ENCODE results near the gene TMEFF2. TPM values are rescaled to one million over a fixed set of nuclear protein-coding genes. Genes with fewer than 3 reads are reported as not detected.

The TMEFF2 gene
- total and polyA plus RNA-seq, 3 experiments from 2014 or later, result not detected

- H3K4me3 ChIP-seq (ENCODE audit: low read length), result no peak overlapping the region
- no peaks in the 10 kb centered on the region for H3K9me3 ChIP-seq (ENCODE audit: low read length)
These were observed 20.6 kb upstream of the TMEFF2 start for GRCh38 chr2:192215096-192215877.

DNA sequence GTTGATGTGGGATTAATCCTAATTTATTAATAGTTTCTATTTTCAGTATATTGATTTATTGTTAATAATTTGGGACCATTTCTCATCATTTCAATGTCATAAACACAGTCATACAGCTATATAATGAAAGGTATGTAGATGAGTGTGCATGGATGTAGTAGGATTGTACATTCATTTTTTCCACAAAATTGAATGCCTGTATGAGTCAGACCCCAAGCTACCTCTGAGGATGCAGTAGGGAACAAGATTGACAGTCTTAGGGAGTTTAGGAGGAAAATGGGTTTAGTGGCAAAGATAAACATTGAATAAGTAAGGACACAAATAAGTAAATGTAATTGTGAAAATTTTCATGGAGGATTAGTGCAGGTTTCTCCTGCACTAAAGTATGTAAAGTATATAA, 14.1 kb upstream of the TMEFF2 start:
- H3K27ac ChIP-seq (ENCODE audit: low read depth, low read length), result no peak overlapping the region
- peaks cover 0 to 10% of the 10 kb centered on the region in 2 donors for H3K27me3 Mint-ChIP-seq
- H3K36me3 ChIP-seq (ENCODE audit: insufficient read depth, low read length), result no peaks in the 10 kb centered on the region
- H3K4me1 Mint-ChIP-seq, result no peaks in the 10 kb centered on the region
- H3K4me3 ChIP-seq (ENCODE audit: low read length), result no peak overlapping the region
- H3K9me3 ChIP-seq (ENCODE audit: low read length), result no peaks in the 10 kb centered on the region
- no peak overlapping the region for H3K4me3 Mint-ChIP-seq
- H3K27me3 ChIP-seq (ENCODE audit: insufficient read depth, low read length, poor library complexity, severe bottlenecking), result no peaks in the 10 kb centered on the region
- H3K36me3 Mint-ChIP-seq, result no peaks in the 10 kb centered on the region
- CTCF ChIA-PET, result interaction anchor here (0.9 kb wide), 1 partner anchor 10 kb away, joined by 3 read pairs; no protein-coding TSS in a partner anchor
- H3K27ac Mint-ChIP-seq, result no peak overlapping the region
- no peak for DNase-seq
- H3K9me3 Mint-ChIP-seq, result peaks cover 0 to 6% (median 0%) of the 10 kb centered on the region in 5 donors
- POLR2A ChIA-PET, result no interaction called here
- no peaks in the 10 kb centered on the region for H3K4me1 ChIP-seq (ENCODE audit: insufficient read depth, low read length)

More at GRCh38 chr2:192215096-192215877, 20.6 kb upstream of the TMEFF2 start:
- CTCF ChIA-PET, result no interaction called here
- Mint-ChIP-seq H3K27me3 (peaks cover 0 to 3% of the 10 kb centered on the region in 2 donors), H3K27ac (no peak overlapping the region), H3K9me3 (peaks cover 0 to 6% (median 0%) of the 10 kb centered on the region in 5 donors), H3K36me3 (no peaks in the 10 kb centered on the region), H3K4me1 (no peaks in the 10 kb centered on the region), H3K4me3 (no peak overlapping the region)
- POLR2A ChIA-PET, result no interaction called here
- Histone ChIP-seq H3K4me1 (ENCODE audit: insufficient read depth, low read length) (no peaks in the 10 kb centered on the region), H3K27me3 (ENCODE audit: insufficient read depth, low read length, poor library complexity, severe bottlenecking) (no peaks in the 10 kb centered on the region), H3K27ac (ENCODE audit: low read depth, low read length) (no peak overlapping the region), H3K36me3 (ENCODE audit: insufficient read depth, low read length) (no peaks in the 10 kb centered on the region)
- no peak for DNase-seq

GRCh38 chr2:192206399-192206798, 11.7 kb upstream of the TMEFF2 start:
- no peak overlapping the region for H3K27ac ChIP-seq (ENCODE audit: low read depth, low read length)
- H3K9me3 ChIP-seq (ENCODE audit: low read length), result no peaks in the 10 kb centered on the region
- no peaks in the 10 kb centered on the region for H3K4me1 ChIP-seq (ENCODE audit: insufficient read depth, low read length)
- H3K27me3 ChIP-seq (ENCODE audit: insufficient read depth, low read length, poor library complexity, severe bottlenecking), result no peaks in the 10 kb centered on the region
- ChIA-PET POLR2A (no interaction called here), CTCF (no interaction called here)
- Mint-ChIP-seq H3K4me3 (no peak overlapping the region), H3K36me3 (no peaks in the 10 kb centered on the region), H3K4me1 (no peaks in the 10 kb centered on the region), H3K27me3 (peaks cover 4 to 19% of the 10 kb centered on the region in 2 donors), H3K9me3 (peaks cover 0 to 2% (median 0%) of the 10 kb centered on the region in 5 donors), H3K27ac (no peak overlapping the region)
- no peak overlapping the region for H3K4me3 ChIP-seq (ENCODE audit: low read length)
- H3K36me3 ChIP-seq (ENCODE audit: insufficient read depth, low read length), result no peaks in the 10 kb centered on the region
- no peak for DNase-seq

DNA sequence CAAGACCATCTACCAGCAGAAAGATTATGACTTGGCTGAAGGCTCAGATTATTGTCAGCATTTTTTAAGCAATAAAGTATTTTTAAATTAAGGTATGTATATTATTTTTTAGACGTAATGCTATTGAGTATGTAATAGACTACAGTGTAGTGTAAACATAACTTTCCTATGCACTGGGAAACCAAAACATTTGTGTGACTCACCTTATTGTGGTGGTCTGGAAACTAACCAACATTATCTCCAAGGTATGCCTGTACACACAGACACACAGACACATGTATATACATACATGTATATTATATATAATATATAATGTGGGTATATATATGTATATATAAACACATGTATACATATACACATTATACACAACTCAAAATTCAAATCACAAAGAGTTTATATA, 9.1 kb upstream of the TMEFF2 start:
- no peaks in the 10 kb centered on the region for H3K4me1 ChIP-seq (ENCODE audit: insufficient read depth, low read length)
- Mint-ChIP-seq H3K4me3 (no peak overlapping the region), H3K27ac (no peak overlapping the region), H3K36me3 (no peaks in the 10 kb centered on the region), H3K9me3 (no peaks in the 10 kb centered on the region), H3K27me3 (peaks cover 4 to 31% of the 10 kb centered on the region in 2 donors), H3K4me1 (no peaks in the 10 kb centered on the region)
- no peak overlapping the region for H3K4me3 ChIP-seq (ENCODE audit: low read length)
- H3K9me3 ChIP-seq (ENCODE audit: low read length), result no peaks in the 10 kb centered on the region
- no peaks in the 10 kb centered on the region for H3K27me3 ChIP-seq (ENCODE audit: insufficient read depth, low read length, poor library complexity, severe bottlenecking)
- H3K36me3 ChIP-seq (ENCODE audit: insufficient read depth, low read length), result no peaks in the 10 kb centered on the region
- H3K27ac ChIP-seq (ENCODE audit: low read depth, low read length), result no peak overlapping the region
- POLR2A ChIA-PET, result no interaction called here
- DNase-seq, result no peak
- CTCF ChIA-PET, result no interaction called here

DNA sequence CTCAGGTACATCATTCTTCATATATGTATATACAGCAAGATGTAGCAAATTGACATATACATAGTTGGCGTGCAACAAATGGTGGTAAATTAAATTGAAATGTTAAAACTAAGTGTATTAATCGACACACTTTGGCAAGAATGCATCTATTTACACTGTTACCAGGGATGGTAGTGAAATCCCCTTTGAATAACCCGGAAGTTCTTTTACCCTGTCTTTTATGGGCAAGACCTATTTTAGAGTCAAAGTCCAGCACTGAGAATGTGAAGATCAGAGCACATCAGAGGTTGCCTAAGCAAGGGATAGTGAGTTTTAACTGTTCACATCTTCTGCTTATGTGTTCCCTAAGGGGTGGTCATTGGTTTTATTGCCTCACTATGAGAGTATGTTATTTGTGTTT, 7.6 kb upstream of the TMEFF2 start:
- H3K36me3 ChIP-seq (ENCODE audit: insufficient read depth, low read length), result no peaks in the 10 kb centered on the region
- Mint-ChIP-seq H3K27me3 (peaks cover 6 to 40% of the 10 kb centered on the region in 2 donors), H3K4me1 (no peaks in the 10 kb centered on the region), H3K27ac (no peak overlapping the region), H3K36me3 (no peaks in the 10 kb centered on the region), H3K9me3 (no peaks in the 10 kb centered on the region), H3K4me3 (no peak overlapping the region)
- no peak overlapping the region for H3K27ac ChIP-seq (ENCODE audit: low read depth, low read length)
- H3K9me3 ChIP-seq (ENCODE audit: low read length), result no peaks in the 10 kb centered on the region
- POLR2A ChIA-PET, result no interaction called here
- H3K4me1 ChIP-seq (ENCODE audit: insufficient read depth, low read length), result no peaks in the 10 kb centered on the region
- no peaks in the 10 kb centered on the region for H3K27me3 ChIP-seq (ENCODE audit: insufficient read depth, low read length, poor library complexity, severe bottlenecking)
- no peak overlapping the region for H3K4me3 ChIP-seq (ENCODE audit: low read length)
- no peak for DNase-seq
- CTCF ChIA-PET, result no interaction called here

DNA sequence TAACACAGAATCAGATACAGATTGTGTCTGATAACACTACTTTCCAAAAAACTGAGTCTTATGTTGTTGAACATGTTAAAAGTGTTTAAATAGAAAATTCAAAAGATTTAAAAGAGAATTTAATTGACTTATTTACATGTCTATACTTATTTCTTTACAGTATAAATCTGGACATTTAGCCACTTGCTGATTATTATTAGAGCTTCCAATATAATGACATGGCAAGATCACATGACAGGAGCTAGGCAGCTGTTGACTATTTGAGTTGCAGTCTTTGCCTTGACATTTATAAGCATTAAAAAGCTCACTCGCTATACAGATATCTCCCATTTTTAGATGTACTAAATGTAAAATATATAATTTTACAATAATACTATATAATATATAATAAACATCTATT, 6.4 kb upstream of the TMEFF2 start:
- ChIA-PET CTCF (no interaction called here), POLR2A (no interaction called here)
- Mint-ChIP-seq H3K9me3 (peaks cover 0 to 2% (median 0%) of the 10 kb centered on the region in 5 donors), H3K4me1 (peaks cover 8% of the 10 kb centered on the region in 3 donors), H3K27me3 (peaks cover 15 to 49% of the 10 kb centered on the region in 2 donors), H3K27ac (no peak overlapping the region), H3K4me3 (no peak overlapping the region), H3K36me3 (no peaks in the 10 kb centered on the region)
- Histone ChIP-seq H3K27ac (ENCODE audit: low read depth, low read length) (no peak overlapping the region), H3K4me1 (ENCODE audit: insufficient read depth, low read length) (peaks cover 6% of the 10 kb centered on the region), H3K9me3 (ENCODE audit: low read length) (no peaks in the 10 kb centered on the region), H3K4me3 (ENCODE audit: low read length) (no peak overlapping the region), H3K27me3 (ENCODE audit: insufficient read depth, low read length, poor library complexity, severe bottlenecking) (peaks cover 8% of the 10 kb centered on the region), H3K36me3 (ENCODE audit: insufficient read depth, low read length) (no peaks in the 10 kb centered on the region)
- no peak for DNase-seq

- H3K4me3 Mint-ChIP-seq, result no peak overlapping the region
- H3K27me3 Mint-ChIP-seq, result peaks cover 36 to 72% of the 10 kb centered on the region in 2 donors
- no peaks in the 10 kb centered on the region for H3K36me3 ChIP-seq (ENCODE audit: insufficient read depth, low read length)
These were observed 2.6 kb upstream of the TMEFF2 start for GRCh38 chr2:192197357-192197756.

GRCh38 chr2:192196421-192197194, 1.9 kb upstream of the TMEFF2 start:
- Mint-ChIP-seq H3K9me3 (peaks cover 0 to 2% (median 0%) of the 10 kb centered on the region in 5 donors), H3K4me3 (peak overlapping the region; percentile 58 to 85 (median 76)), H3K27ac (peak overlapping the region in 1 of 8 donors; percentile 2), H3K27me3 (peaks cover 37 to 74% of the 10 kb centered on the region in 2 donors), H3K4me1 (peaks cover 24 to 34% (median 33%) of the 10 kb centered on the region in 3 donors), H3K36me3 (no peaks in the 10 kb centered on the region)
- Histone ChIP-seq H3K36me3 (ENCODE audit: insufficient read depth, low read length) (no peaks in the 10 kb centered on the region), H3K9me3 (ENCODE audit: low read length) (no peaks in the 10 kb centered on the region), H3K4me3 (ENCODE audit: low read length) (peak overlapping the region; percentile 34), H3K4me1 (ENCODE audit: insufficient read depth, low read length) (peaks cover 18% of the 10 kb centered on the region), H3K27me3 (ENCODE audit: insufficient read depth, low read length, poor library complexity, severe bottlenecking) (peaks cover 29% of the 10 kb centered on the region), H3K27ac (ENCODE audit: low read depth, low read length) (no peak overlapping the region)
- ChIA-PET POLR2A (no interaction called here), CTCF (no interaction called here)
- DNase-seq, result no peak

More at GRCh38 chr2:192197357-192197756, 2.6 kb upstream of the TMEFF2 start:
- ChIA-PET POLR2A (no interaction called here), CTCF (no interaction called here)
- H3K36me3 Mint-ChIP-seq, result no peaks in the 10 kb centered on the region
- peaks cover 24 to 34% (median 33%) of the 10 kb centered on the region in 3 donors for H3K4me1 Mint-ChIP-seq
- H3K27ac Mint-ChIP-seq, result no peak overlapping the region
- no peaks in the 10 kb centered on the region for H3K9me3 ChIP-seq (ENCODE audit: low read length)
- H3K27ac ChIP-seq (ENCODE audit: low read depth, low read length), result no peak overlapping the region
- H3K4me1 ChIP-seq (ENCODE audit: insufficient read depth, low read length), result peaks cover 18% of the 10 kb centered on the region
- no peak overlapping the region for H3K4me3 ChIP-seq (ENCODE audit: low read length)
- no peak for DNase-seq
- H3K27me3 ChIP-seq (ENCODE audit: insufficient read depth, low read length, poor library complexity, severe bottlenecking), result peaks cover 29% of the 10 kb centered on the region
- H3K9me3 Mint-ChIP-seq, result peaks cover 0 to 2% (median 0%) of the 10 kb centered on the region in 5 donors
